Thymus (tissue), 11 donors: Measurements from ENCODE around the gene C5orf15. TPM values are rescaled to one million over a fixed set of nuclear protein-coding genes. Genes with fewer than 3 reads are reported as not detected.

ENCODE experiments used
- DNase-seq, 9 donors: peaks; one replicate each; pipeline ENCODE4 v3.0.0-alpha.2; 2013; ENCODE audit warnings: low spot score in 9 of 9, low read depth in 6 of 9, missing footprints in 1 of 9
- H3K27ac ChIP-seq, 2 donors: one replicate each; pipeline ENCODE4 v1.5.1; 2013; ENCODE audit warnings: control low read depth in 1 of 2, low read depth in 1 of 2, low read length in 1 of 2, mild to moderate bottlenecking in 1 of 2, moderate library complexity in 1 of 2
- H3K27me3 ChIP-seq, 2 donors: one replicate each; pipeline ENCODE4 v1.5.1; 2013; ENCODE audit warnings: low read length in 1 of 2; ENCODE audit not compliant: control insufficient read depth in 2 of 2, insufficient read depth in 1 of 2
- H3K36me3 ChIP-seq, 2 donors: one replicate each; pipeline ENCODE4 v1.5.1; 2013; ENCODE audit warnings: low read length in 1 of 2, mild to moderate bottlenecking in 1 of 2, moderate library complexity in 1 of 2; ENCODE audit not compliant: control insufficient read depth in 2 of 2, insufficient read depth in 2 of 2
- H3K4me1 ChIP-seq, 2 donors: one replicate each; pipeline ENCODE4 v1.5.1; 2013; ENCODE audit warnings: low read length in 2 of 2; ENCODE audit not compliant: control insufficient read depth in 2 of 2, insufficient read depth in 2 of 2
- H3K4me3 ChIP-seq, 2 donors: one replicate each; pipeline ENCODE4 v1.5.1; 2013; ENCODE audit warnings: low read length in 2 of 2, control low read depth in 1 of 2, mild to moderate bottlenecking in 1 of 2
- H3K9me3 ChIP-seq, 2 donors: one replicate each; pipeline ENCODE4 v1.5.1; 2013; ENCODE audit warnings: low read length in 1 of 2, mild to moderate bottlenecking in 1 of 2; ENCODE audit not compliant: control insufficient read depth in 2 of 2, insufficient read depth in 1 of 2
- WGBS: extraction: QIAGEN DNeasy Blood & Tissue Kit; methylation state at CpG from one replicate; pipeline ENCODE4 v1.1.7; 2013; 5-methylcytosine and 5-hydroxymethylcytosine counted together
- polyA plus RNA-seq: library from polyadenylated mRNA; stranded (reverse); fragments of 200-250 nt; gene quantifications from one replicate; pipeline ENCODE4 v1.2.3, GENCODE V29; 2013
- total RNA-seq: library from RNA; stranded (reverse); fragments of 120-200 nt; gene quantifications from one replicate; pipeline ENCODE4 v1.2.4, GENCODE V29; 2013
- donor health status: healthy.

Gene C5orf15
- total and polyA plus RNA-seq, 2 donors = 39.1 to 50.8 TPM

DNA sequence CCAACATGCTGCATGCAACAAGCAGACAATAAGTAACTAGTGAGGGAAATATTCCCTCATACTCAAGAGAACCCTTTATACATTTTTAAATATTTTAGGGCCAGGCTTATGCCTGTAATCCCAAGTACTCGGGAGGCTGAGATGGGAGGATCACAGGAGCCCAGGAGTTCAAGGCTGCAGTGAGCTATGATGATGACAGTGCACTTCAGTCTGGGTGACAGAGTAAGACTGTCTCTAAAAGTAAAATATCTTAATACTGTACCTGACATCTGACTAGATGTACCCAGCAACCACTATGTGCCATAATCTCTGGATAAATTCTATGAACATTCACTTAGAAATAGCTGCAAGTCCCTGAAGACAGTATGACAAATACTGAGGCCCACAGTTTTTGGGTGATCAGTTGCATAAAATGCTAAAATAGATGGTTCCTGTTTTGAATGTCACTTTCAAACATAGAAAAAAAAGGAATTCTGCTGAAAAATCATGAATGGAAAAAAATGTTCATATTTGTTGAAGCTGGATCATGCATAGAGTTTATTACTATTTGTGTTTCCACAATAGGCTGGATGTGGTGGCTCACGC lies 2.0 kb upstream of the C5orf15 start:
- WGBS = 96% methylated on average over 2 of the region's 2 CpGs
- H3K36me3 ChIP-seq = peaks cover 21 to 34% of the 10 kb centered on the region in 2 donors
- no peak for DNase-seq
- no peaks in the 10 kb centered on the region for H3K9me3 ChIP-seq
- H3K4me3 ChIP-seq = no peak overlapping the region
- H3K4me1 ChIP-seq = peaks cover 8 to 10% of the 10 kb centered on the region in 2 donors
- H3K27ac ChIP-seq = no peak overlapping the region
- H3K27me3 ChIP-seq = no peaks in the 10 kb centered on the region

DNA sequence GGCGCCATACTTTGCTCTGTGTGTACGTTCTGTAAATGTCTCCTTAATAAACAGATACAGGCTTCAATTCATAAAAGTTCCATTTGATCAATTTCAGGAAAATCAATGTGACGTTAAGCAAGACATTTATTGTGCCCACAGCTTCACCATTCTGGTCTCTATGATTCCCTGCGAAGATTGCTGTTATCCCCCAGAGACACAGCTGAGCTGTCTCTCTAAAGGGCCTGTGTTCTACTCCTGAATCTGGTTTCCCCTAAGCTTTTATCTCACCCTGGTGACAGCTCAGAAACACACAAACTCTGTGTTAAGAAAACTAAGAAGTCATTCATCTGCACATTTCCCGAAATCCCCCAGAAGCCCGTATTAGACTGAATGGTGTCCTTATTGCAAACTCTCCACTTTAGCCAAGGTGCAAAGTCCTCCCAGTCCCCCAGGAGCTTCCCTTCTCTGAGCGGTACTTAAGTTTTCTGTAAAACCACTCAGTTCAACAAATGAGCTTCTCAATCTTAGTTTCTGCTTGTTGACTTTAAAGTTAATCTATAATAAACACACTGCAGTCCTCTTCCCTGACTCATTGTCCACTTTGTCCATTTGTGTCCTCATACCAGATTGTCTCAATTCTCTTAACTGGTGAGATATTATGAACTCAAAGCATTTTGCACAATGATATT lies 1.4 kb upstream of the C5orf15 start:
- no peak overlapping the region for H3K4me3 ChIP-seq
- no peak for DNase-seq
- H3K27me3 ChIP-seq = no peaks in the 10 kb centered on the region
- H3K27ac ChIP-seq = no peak overlapping the region
- H3K4me1 ChIP-seq = peaks cover 8 to 10% of the 10 kb centered on the region in 2 donors
- WGBS = 96% methylated on average over 7 of the region's 7 CpGs
- H3K9me3 ChIP-seq = no peaks in the 10 kb centered on the region
- H3K36me3 ChIP-seq = peaks cover 15 to 29% of the 10 kb centered on the region in 2 donors

DNA sequence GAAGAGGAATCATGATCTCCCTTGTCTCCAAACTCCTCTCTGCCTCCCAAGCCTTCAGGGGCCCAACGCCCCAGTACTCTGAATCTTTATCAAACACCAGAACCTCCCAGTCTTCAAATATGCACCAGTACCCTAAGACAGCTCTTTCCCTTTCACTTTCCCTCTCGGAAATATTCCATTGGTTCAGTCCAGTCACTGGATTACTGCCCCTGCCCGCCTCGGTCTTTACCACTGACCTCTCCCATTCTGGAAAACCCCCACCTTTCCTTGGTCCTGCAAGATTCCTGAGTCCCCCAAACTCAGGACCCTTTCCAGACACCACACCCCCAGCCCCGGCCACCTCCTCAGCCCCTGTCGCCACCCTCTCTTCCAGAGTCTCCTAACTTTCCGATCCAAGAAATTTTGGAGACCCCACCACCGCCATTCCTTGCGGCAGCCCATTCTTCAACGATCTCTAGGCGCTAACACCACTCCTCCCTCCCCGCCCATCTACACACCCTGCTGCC lies 674 bp downstream of the C5orf15 start:
- no peaks in the 10 kb centered on the region for H3K27me3 ChIP-seq
- peak in 1 of 9 donors; percentile 23 for DNase-seq
- no peaks in the 10 kb centered on the region for H3K9me3 ChIP-seq
- H3K36me3 ChIP-seq = peaks cover 0 to 10% of the 10 kb centered on the region in 2 donors
- WGBS = 6% methylated on average over 12 of the region's 12 CpGs
- H3K4me3 ChIP-seq = peak overlapping the region; percentile 65 to 94
- H3K4me1 ChIP-seq = peaks cover 8 to 10% of the 10 kb centered on the region in 2 donors
- peak overlapping the region; percentile 65 to 72 for H3K27ac ChIP-seq

DNA sequence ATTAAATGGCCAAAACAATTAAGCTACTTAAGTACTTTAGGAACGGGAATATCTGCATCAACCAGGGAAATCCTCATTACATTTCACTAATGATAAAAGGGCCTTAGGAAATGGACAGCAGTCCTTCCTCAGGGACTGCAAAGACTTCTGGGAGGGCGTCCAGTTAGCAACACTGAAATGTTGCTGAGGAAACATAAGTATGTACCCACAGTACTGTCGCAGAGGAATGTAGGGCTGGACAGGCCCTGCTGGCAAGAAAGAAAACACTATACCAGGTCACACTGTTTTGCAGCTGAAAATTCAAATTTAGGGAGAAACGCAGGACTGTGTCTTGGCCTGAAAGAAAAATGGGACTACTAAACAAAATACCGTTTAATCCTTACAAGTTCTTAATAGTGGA lies 1.3 kb downstream of the C5orf15 start:
- H3K9me3 ChIP-seq = no peaks in the 10 kb centered on the region
- no peak overlapping the region for H3K4me3 ChIP-seq
- H3K27me3 ChIP-seq = no peaks in the 10 kb centered on the region
- peaks cover 0 to 8% of the 10 kb centered on the region in 2 donors for H3K36me3 ChIP-seq
- H3K4me1 ChIP-seq = peaks cover 8 to 10% of the 10 kb centered on the region in 2 donors
- whole genome bisulfite sequencing = 97% methylated on average over 5 of the region's 5 CpGs
- DNase-seq = no peak
- peak overlapping the region in 1 of 2 donors; percentile 7 for H3K27ac ChIP-seq

DNA sequence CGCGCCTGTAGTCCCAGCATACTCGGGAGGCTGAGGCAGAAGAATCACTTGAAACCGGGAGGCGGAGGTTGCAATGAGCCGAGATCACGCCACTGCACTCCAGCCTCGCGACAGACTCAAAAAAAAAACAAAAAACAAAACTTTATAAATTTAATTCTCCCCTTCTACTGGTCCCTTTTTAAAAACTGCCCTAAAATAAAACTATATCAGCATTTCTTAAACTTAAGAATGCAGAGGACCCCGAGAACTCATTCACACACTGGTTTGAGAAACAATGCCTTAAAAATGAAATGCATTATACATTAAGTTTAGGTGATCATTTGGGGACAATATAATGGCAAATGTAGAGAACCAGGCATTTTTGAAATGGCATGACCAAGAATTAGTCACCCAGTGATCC lies 2.3 kb downstream of the C5orf15 start:
- Histone ChIP-seq H3K4me1 (peaks cover 8 to 10% of the 10 kb centered on the region in 2 donors), H3K9me3 (no peaks in the 10 kb centered on the region), H3K27ac (no peak overlapping the region), H3K36me3 (peaks cover 0 to 3% of the 10 kb centered on the region in 2 donors), H3K4me3 (no peak overlapping the region), H3K27me3 (no peaks in the 10 kb centered on the region)
- no peak for DNase-seq
- WGBS = 98% methylated on average over 10 of the region's 10 CpGs

DNA sequence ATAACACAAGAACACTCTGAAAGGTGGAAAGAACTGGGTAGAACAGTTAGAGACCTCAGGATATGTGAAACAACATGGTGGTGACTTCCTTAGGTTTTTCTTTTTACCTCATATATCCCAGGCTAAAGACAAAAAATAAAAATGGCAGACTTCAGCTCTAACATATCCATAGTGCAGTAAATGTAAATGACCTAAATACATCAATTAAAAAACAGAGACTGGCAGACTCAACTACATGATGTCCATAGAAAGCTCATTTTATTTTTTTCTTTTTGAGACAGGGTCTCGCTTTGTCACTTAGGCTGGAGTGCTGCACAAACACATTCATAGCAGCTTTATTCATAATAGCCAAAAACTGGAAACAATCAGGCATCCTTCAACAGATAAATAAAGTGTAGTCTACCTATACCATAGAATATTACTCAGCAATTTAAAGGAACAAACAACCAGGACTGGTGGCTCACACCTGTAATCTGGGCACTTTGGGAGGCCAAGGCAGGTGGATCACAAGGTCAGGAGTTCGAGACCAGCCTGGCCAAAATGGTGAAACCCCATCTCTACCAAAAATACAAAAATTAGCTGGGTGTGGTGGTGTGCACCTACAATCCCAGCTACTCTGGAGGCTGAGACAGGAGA lies 4.8 kb downstream of the C5orf15 start:
- H3K27ac ChIP-seq = no peak overlapping the region
- no peaks in the 10 kb centered on the region for H3K27me3 ChIP-seq
- peaks cover 3% of the 10 kb centered on the region in 2 donors for H3K36me3 ChIP-seq
- WGBS = 96% methylated on average over 2 of the region's 2 CpGs
- H3K4me1 ChIP-seq = peaks cover 5% of the 10 kb centered on the region in 2 donors
- H3K4me3 ChIP-seq = no peak overlapping the region
- no peak for DNase-seq
- H3K9me3 ChIP-seq = no peaks in the 10 kb centered on the region

DNA sequence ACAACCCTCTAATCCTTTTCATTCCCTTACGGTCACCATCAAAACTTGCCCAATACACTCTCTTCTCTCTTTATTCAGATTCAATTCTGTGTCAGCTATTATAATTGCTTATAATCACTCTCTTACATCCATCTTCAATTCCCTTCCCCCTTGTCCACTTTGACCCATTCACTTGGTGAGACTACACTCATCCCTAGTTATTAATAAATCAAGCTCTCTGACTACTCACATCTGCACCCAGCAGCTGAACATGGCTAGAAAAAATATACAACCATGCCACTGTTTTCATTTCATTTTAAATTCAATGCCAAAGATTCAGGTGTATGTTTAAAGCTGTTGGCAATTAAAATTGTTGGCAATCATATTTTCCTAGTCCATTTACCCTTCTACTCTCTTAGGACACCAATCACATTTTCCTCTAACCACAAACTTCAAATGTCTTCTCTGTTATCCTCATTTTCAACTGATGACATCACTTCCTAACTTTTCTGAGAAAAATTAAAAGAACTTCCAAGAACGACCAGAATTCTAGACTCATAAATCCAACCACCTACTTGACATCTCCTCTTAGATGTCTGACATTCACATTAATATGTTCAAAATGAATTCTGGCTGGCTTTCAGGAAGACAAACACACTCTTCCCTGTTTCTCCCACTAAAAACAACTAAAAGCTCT lies 5.5 kb downstream of the C5orf15 start:
- 62% methylated on average over 2 of the region's 2 CpGs for WGBS
- DNase-seq = no peak
- no peak overlapping the region for H3K27ac ChIP-seq

DNA sequence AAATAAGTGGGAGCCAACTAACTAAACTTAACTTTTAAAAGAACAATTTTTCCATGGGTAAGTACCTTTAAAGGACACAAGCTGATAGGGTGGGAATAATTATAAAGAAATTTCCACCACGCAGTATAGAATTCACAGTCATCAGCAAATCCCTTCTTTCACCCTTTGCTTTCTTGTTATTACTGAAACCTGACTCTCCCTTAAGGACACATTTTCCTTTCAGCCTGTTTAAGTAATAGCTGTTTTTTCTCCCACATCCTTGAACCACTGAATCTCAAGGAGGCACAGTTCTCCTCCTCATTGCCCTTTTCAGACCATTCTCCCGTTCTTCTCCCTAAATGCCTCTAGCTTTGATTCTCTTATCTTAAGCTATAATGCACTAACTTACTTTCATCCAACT lies 6.3 kb downstream of the C5orf15 start:
- H3K27me3 ChIP-seq = no peaks in the 10 kb centered on the region
- no peaks in the 10 kb centered on the region for H3K9me3 ChIP-seq
- WGBS = 96% methylated on average over 2 of the region's 2 CpGs
- no peak overlapping the region for H3K27ac ChIP-seq
- no peaks in the 10 kb centered on the region for H3K4me1 ChIP-seq
- peaks cover 3 to 15% of the 10 kb centered on the region in 2 donors for H3K36me3 ChIP-seq
- no peak overlapping the region for H3K4me3 ChIP-seq
- no peak for DNase-seq

More for the DNA sequence above, 5.5 kb downstream of the C5orf15 start:
- peaks cover 5% of the 10 kb centered on the region in 2 donors for H3K4me1 ChIP-seq
- H3K36me3 ChIP-seq = peaks cover 3 to 8% of the 10 kb centered on the region in 2 donors
- H3K27me3 ChIP-seq = no peaks in the 10 kb centered on the region
- no peak overlapping the region for H3K4me3 ChIP-seq
- no peaks in the 10 kb centered on the region for H3K9me3 ChIP-seq
